GM12892 (cell line): Measurements from ENCODE around the gene TPSD1.

Experiments used
- POLR2A ChIP-seq: IDR thresholded peaks from 2 replicates; pipeline ENCODE4 v1.6.1; 2011; ENCODE audit warnings: low read depth, low read length, control low read depth
- POLR2AphosphoS5 ChIP-seq: IDR thresholded peaks from 2 replicates; pipeline ENCODE4 v1.6.1; 2011; ENCODE audit warnings: low read depth, low read length, control low read depth
- TAF1 ChIP-seq: IDR thresholded peaks from 2 replicates; pipeline ENCODE4 v1.6.1; 2011; ENCODE audit warnings: low read depth, mild to moderate bottlenecking, control low read depth, low read length, borderline replicate concordance

DNA sequence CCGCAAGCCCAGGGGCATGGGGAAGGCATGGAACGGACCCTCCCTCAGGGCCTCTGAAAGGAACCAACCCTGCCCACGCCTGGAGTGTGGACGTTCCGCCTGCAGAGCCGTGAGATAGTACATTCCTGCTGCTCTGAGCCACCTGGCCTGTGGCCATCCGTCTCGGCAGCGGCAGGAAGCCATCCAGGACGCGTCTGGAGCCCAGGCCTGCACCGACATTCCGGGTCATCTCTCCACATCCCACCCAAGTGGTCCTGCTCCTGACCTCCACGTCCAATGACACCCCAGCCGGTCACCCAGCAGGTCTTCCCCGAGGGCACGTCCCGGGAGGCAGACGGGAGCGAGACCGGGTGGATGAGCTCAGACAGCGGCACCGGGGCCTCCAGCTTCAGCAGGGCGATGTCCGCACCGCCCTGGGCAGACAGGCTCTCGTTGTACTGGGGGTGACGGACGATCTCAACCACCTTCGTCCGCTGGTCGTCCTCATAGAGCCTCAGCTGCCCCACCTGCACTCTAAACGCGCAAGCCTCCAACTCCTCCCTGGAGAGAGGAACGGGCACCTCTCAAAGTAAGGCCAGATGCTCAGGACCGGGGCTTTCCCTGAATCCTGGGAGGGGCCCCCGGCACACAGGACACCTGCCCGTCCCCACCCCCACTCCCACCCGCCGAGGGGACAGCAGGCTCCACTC lies 32.3 kb downstream of the TPSD1 start:
- TF ChIP-seq POLR2AphosphoS5: no peak
- TF ChIP-seq TAF1: no peak
- TF ChIP-seq POLR2A: no peak
